Activated CD8-positive, alpha-beta memory T cell treated with anti-CD3 and anti-CD28 coated beads, Interleukin-2, amount 50 U/mL, for 48 hours (primary cell): ENCODE results near the gene PTDSS2.
"Not testable (repeated sequence)": the region's sequence is repeated elsewhere in the genome, so short reads cannot be mapped to it uniquely, and the experiment has no call there.

Experiments
- DNase-seq: peaks from one replicate; pipeline ENCODE4 v3.0.0-alpha.2; 2020

Gene PTDSS2

DNA sequence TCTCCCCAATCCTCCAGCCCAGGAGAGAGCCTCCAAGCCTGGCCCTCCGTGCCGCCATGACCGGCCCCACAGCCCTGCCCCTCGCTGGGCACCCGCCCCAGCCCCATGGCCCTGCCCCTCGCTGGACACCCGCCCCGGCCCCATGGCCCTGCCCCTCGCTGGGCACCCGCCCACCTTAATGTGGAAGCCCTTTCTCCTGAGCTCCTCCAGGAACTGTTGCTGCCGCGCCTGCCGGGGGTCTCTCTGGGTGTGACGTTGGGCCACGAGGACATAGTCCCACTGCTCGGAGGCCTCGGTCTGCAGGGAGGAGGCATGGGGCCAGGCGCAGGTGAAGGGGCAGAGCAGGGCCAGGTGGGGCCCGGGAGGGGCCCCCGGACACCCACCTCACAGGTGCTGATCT lies 16.4 kb upstream of the PTDSS2 start:
- no peak for DNase-seq

- no peak for DNase-seq
Measured at GRCh38 chr11:434496-434895, 15.6 kb upstream of the PTDSS2 start.

DNA sequence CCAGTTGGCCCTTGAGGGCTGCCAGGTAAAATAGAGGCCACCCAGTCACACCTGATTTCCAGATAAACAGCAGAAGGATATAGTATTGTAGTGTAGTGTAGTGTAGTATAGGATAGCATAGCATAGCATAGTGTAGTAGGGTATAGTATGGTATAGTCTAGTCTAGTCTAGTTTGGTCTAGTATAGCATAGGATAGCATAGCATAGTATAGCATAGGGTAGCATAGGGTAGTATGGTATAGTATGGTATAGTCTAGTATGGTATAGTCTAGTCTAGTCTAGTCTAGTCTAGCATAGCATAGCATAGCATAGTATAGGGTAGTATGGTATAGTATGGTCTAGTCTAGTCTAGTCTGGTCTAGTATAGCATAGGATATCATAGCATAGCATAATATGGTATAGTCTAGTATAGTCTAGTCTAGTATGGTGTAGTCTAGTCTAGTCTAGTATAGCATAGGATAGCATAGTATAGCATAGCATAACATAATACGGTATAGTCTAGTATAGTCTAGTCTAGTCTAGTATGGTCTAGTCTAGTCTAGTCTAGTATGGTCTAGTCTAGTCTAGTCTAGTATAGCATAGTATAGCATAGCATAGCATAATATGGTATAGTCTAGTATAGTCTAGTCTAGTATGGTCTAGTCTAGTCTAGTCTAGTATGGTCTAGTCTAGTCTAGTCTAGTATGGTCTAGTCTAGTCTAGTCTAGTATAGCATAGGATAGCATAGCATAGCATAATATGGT lies 14.9 kb upstream of the PTDSS2 start:
- not testable (repeated sequence) for DNase-seq

- DNase-seq, result no peak
Measured at GRCh38 chr11:437228-437870, 12.7 kb upstream of the PTDSS2 start.

DNA sequence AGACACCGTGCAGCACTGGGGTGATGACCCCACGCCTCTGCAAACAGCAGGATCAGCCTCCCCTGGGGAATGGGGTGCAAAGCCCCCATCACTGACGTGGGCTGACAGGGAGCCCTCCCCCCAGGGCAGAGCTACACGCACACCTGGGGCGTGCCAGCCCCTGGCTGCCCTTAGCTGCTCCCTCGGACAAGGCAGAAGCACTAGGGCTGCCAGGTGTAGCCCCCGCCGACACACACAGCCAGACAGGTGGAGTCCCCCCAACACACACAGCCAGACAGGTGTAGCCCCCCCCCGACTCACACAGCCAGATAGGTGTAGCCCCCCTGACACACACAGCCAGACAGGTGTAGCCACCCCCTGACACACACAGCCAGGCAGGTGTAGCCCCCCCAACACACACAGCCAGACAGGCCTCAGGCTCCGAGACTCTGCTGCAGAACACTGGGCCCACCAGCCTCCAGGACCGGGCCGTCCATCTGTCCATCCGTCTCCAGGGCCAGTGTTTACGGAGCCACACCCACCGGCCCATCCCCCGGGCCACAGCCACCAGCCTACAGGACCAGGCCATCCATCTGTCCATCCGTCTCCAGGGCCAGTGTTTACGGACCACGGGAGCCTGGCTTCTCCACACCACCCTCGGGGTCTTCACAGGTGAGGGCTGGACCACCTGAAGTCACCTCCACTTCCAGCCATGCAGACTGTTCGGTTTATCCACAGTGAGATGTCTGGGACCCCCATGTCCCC lies 11.8 kb upstream of the PTDSS2 start:
- no peak for DNase-seq

DNA sequence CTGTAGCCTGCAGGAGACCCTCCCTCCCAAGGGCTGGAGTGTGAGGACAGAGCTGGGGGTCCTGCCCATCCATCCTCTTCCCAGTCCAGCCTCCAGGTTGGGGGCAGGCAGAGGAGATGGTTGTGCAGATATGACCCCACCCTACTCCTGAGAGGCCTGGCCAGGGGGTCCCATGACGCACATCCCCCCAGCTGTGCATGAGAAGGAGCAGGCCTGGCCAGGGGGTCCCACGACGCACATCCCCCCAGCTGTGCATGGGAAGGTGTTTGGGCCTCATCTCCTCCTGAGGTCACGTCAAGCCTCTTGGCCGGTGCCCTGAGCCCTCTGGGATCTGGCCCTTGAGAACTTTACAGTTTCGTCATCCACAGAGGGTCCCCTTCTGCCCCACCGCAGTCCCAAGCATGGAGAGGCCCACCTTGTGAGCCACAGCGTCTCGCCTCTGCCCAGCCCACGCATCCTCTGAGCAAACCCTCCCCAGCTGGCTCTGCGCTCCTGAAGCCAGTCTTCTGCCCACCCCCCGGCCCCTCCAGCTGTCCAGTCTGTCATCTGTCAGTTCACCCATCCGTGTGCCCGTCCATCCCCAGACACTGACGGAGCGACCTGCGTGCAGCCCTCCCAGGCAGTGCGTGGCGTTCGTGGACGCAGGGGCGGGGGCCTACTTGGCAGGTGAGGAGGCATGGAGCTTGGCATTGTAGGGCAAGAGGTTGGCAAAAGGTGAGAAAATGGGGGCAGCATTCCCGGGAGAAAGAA lies 10.6 kb upstream of the PTDSS2 start:
- no peak for DNase-seq

- no peak for DNase-seq
Measured at GRCh38 chr11:440065-441042, 9.7 kb upstream of the PTDSS2 start.

- no peak for DNase-seq
Measured at GRCh38 chr11:441043-441417, 9.0 kb upstream of the PTDSS2 start.

- DNase-seq, result peak; percentile 79
Measured at GRCh38 chr11:441418-442274, 8.4 kb upstream of the PTDSS2 start, which contains the start of gene ANO9. TSS of gene ANO9 (minus strand) at chr11:442011. CDS start at chr11:441926, 85 bp downstream.

DNA sequence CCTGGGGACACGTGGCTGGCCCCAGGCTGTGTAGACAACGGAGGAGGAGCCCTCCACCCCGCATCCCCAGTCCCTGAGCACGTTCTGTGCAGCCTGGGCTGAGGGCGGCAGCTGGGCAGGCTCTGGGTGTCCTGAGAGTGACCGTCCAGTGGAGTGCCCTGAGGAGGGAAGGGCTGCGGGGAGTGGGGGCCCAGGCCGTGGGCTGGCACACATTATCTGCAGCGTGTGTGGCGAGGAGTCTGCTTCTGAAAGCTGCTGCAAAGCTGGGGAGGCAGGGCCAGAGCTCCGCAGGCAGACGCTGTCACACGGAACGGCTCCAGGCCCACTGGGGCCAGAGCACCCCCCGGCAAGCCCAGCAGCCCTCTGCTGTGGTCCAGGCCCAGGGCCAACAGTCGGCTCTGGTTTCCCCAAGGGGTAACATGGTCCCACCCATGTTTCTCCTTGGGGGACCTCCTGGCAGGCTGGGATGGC lies 7.4 kb upstream of the PTDSS2 start:
- no peak for DNase-seq

- DNase-seq, result no peak
Measured at GRCh38 chr11:443542-444199, 6.4 kb upstream of the PTDSS2 start.

DNA sequence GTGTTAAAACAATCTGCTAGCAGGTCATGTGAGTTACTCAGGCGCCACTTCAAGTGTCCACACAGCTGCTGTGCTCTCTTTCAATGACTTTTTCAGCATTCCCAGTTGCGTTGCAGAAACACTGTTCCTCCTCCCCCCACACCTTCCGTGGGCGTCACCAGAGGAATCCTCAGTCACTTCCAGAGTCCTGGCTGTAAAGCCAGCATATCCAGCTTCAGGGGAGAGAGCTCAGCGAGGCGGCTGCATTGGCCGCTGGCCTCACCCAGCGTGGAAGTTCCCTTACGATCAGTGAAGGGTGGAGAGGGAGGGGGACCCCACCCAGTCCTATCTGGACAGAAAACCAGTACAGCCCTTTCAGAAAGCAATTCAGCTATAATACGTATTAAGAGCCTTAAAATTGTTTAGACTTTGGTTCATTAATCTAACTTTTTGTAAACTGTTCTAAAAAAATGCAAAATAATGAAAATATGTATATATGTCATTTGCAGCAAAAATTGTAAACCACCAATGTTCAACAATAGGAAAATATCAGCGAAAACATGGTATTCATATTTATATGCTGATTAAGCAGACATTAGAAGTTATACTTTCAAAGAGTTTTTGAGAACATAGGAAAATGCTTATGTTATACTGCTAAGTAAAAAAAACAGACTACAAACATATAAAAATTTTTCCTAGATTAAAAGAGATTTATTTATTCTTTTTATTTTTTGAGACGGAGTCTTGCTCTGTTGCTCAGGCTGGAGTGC lies 5.5 kb upstream of the PTDSS2 start:
- DNase-seq, result no peak

DNA sequence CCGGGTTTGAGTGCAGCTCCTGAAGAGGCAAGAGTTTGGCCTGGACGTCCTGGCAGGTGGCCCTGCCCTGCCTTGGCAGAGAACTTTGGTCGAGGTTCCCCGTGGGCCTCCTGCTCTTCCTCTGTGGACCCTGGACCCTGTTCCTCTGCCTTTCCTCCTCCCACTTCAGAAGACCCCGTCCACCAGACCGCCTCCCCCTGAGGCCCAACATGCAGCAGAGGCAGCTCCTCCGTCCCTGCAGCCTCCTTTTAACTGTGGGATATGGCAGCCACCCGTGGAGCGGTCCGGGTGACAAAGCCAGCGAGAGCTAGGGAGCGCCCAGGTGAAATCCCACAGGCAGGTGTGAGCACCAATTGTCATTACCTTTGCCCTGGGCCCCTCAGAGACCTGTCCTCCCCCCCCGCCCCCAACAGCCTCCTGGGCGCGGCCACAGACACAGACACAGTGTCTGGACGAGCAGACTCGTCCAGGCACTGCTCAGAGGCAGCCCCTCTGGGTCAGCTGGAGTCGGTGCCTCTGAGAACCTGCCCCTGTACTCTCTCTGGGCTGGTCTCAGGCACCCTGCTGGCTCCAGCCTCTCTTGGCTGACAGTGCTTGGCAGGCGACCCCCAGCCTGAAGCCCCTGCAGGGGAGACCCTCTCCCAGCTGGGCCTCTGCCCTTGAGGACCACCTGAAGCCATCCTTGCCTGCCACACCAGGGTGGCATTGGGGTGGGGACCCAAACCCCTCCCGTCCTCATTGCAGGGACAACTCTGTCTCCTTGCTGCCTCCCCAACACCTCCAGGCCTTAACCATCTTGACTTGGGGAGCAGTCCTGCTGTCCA lies 4.1 kb upstream of the PTDSS2 start:
- no peak for DNase-seq

GRCh38 chr11:446891-447290 lies 3.2 kb upstream of the PTDSS2 start:
- DNase-seq, result no peak

GRCh38 chr11:447923-448731 lies 2.0 kb upstream of the PTDSS2 start:
- peak; percentile 99 for DNase-seq

- DNase-seq, result peak; percentile 82
Measured at GRCh38 chr11:450809-451451, 851 bp downstream of the PTDSS2 start.

- DNase-seq, result no peak
Measured at GRCh38 chr11:451738-452137, 1.7 kb downstream of the PTDSS2 start.
